ENCODE data around the gene ANXA2R. TPM values are rescaled to one million over a fixed set of nuclear protein-coding genes. Genes with fewer than 3 reads are reported as not detected.
A peak's percentile ranks its signal among the peaks of the same experiment; 100 is the strongest.

ANXA2R gene
- total and polyA plus RNA-seq, 9 donors = 0.69 to 1.6 (median 1.2) TPM

- H3K27me3 ChIP-seq (ENCODE audit: control insufficient read depth, insufficient read depth, low read length) = peaks cover 70% of the 10 kb centered on the region
- 1% methylated on average over 36 of the region's 40 CpGs for WGBS (ENCODE audit: insufficient coverage)
- H3K4me3 ChIP-seq (ENCODE audit: low read length) = peak overlapping the region; percentile 3
- H3K4me1 ChIP-seq (ENCODE audit: control insufficient read depth, insufficient read depth, low read length) = peaks cover 4% of the 10 kb centered on the region
- peak overlapping the region; percentile 9 for H3K27ac ChIP-seq (ENCODE audit: low read length)
- DNase-seq = no peak
- H3K9me3 ChIP-seq (replicated peaks; ENCODE audit: control insufficient read depth, low read depth, low read length) = no peaks in the 10 kb centered on the region
- H3K36me3 ChIP-seq (ENCODE audit: control insufficient read depth, insufficient read depth, low read length) = no peaks in the 10 kb centered on the region
Observed at GRCh38 chr5:43000111-43000840, 39.8 kb downstream of the ANXA2R start.

- WGBS (ENCODE audit: insufficient coverage) = 13% methylated on average over 6 of the region's 10 CpGs
- peaks cover 16% of the 10 kb centered on the region for H3K4me1 ChIP-seq (ENCODE audit: control insufficient read depth, insufficient read depth, low read length)
- peak overlapping the region; percentile 62 for H3K27ac ChIP-seq (ENCODE audit: low read length)
- peak; percentile 15 for DNase-seq
- no peaks in the 10 kb centered on the region for H3K9me3 ChIP-seq (replicated peaks; ENCODE audit: control insufficient read depth, low read depth, low read length)
- H3K4me3 ChIP-seq (ENCODE audit: low read length) = no peak overlapping the region
- H3K36me3 ChIP-seq (ENCODE audit: control insufficient read depth, insufficient read depth, low read length) = no peaks in the 10 kb centered on the region
- peaks cover 90% of the 10 kb centered on the region for H3K27me3 ChIP-seq (ENCODE audit: control insufficient read depth, insufficient read depth, low read length)
Observed at GRCh38 chr5:42995360-42995751, 44.8 kb downstream of the ANXA2R start.

DNA sequence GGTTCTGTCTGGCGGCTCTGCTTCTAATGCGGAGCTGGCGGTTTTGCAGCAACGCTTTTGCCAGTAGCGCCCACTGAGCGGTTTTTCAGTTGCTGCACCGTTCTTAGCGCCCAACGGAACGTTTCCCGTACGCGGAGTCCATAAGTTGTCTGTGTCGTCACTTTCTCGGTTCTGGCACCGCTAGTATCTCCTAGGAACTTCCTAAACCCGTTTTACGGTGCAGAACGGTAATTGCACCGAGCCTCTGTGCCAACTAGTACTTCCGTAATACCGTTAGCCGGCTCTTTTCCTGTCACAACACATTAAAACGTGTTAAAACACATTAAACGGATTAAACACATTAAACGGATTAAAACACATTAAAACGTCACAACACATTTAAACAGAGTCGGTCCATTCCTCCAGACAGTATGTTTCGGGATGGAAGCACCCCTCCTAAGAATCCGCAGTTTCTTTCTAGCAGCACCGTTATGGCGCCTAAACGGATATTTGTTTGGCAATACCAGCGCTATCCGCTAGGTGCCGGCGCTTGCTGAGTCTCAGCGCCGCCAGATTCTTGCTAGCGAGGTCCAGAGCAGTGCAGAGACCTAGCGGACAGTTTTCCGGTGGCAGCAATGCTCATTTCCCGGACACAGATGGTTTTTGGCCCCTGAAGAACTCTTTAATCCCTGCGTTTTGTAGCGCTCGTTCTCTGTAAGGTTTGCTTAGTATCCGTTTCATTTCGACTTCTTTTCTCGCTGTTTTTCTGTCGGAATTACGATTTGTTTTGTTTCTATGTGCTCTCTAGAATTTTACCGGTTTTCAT is 45.4 kb downstream of the ANXA2R start:
- DNase-seq = peak; percentile 95
- H3K27me3 ChIP-seq (ENCODE audit: control insufficient read depth, insufficient read depth, low read length) = peaks cover 90% of the 10 kb centered on the region
- no peaks in the 10 kb centered on the region for H3K36me3 ChIP-seq (ENCODE audit: control insufficient read depth, insufficient read depth, low read length)
- H3K4me3 ChIP-seq (ENCODE audit: low read length) = peak overlapping the region; percentile 18
- H3K9me3 ChIP-seq (replicated peaks; ENCODE audit: control insufficient read depth, low read depth, low read length) = no peaks in the 10 kb centered on the region
- peaks cover 14% of the 10 kb centered on the region for H3K4me1 ChIP-seq (ENCODE audit: control insufficient read depth, insufficient read depth, low read length)
- H3K27ac ChIP-seq (ENCODE audit: low read length) = peak overlapping the region; percentile 92
- 2% methylated on average over 42 of the region's 52 CpGs for WGBS (ENCODE audit: insufficient coverage)

GRCh38 chr5:42994246-42994554 is 45.9 kb downstream of the ANXA2R start:
- Histone ChIP-seq H3K9me3 (replicated peaks; ENCODE audit: control insufficient read depth, low read depth, low read length) (no peaks in the 10 kb centered on the region), H3K4me1 (ENCODE audit: control insufficient read depth, insufficient read depth, low read length) (peaks cover 14% of the 10 kb centered on the region), H3K4me3 (ENCODE audit: low read length) (peak overlapping the region; percentile 18), H3K27ac (ENCODE audit: low read length) (peak overlapping the region; percentile 92), H3K36me3 (ENCODE audit: control insufficient read depth, insufficient read depth, low read length) (no peaks in the 10 kb centered on the region), H3K27me3 (ENCODE audit: control insufficient read depth, insufficient read depth, low read length) (peaks cover 86% of the 10 kb centered on the region)
- 12% methylated on average over 5 of the region's 6 CpGs for WGBS (ENCODE audit: insufficient coverage)
- DNase-seq = no peak

DNA sequence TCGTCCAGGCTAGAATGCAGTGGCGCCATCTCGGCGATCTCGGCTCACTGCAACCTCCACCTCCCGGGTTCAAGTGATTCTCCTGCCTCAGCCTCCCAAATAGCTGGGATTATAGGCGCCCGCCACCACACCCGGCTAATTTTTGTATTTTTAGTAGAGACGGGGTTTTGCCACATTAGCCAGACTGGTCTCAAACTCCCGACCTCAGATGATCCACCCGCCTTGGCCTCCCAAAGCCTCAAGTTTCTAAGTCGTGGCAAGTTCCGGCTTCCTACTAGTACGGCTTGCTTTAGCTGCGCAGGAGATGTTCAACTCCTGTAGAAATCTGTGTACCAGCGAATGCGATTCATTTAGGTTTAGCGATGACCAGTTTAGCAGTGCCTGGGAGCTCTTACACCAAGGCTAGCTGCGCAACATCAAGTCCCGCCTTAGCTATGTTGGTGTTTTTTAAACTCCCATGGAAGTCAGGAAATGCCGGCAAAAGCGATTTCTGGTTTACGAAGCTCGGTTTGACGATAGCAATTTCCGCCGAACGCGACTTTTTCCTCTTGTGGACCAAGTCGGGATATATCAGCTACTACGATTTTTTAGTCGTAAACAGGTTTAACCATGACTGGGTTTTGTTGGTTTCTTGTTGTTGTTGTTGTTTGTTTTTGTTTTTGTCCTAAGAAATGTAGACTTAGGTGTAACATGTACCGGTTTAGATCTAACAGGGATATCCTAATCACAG is 46.4 kb downstream of the ANXA2R start:
- H3K4me1 ChIP-seq (ENCODE audit: control insufficient read depth, insufficient read depth, low read length) = peaks cover 14% of the 10 kb centered on the region
- H3K27me3 ChIP-seq (ENCODE audit: control insufficient read depth, insufficient read depth, low read length) = peaks cover 82% of the 10 kb centered on the region
- no peaks in the 10 kb centered on the region for H3K9me3 ChIP-seq (replicated peaks; ENCODE audit: control insufficient read depth, low read depth, low read length)
- peak; percentile 49 for DNase-seq
- WGBS (ENCODE audit: insufficient coverage) = 9% methylated on average over 22 of the region's 34 CpGs
- H3K4me3 ChIP-seq (ENCODE audit: low read length) = peak overlapping the region; percentile 18
- no peaks in the 10 kb centered on the region for H3K36me3 ChIP-seq (ENCODE audit: control insufficient read depth, insufficient read depth, low read length)
- H3K27ac ChIP-seq (ENCODE audit: low read length) = peak overlapping the region; percentile 92

- WGBS (ENCODE audit: insufficient coverage) = 1% methylated on average over 71 of the region's 71 CpGs
- Histone ChIP-seq H3K9me3 (replicated peaks; ENCODE audit: control insufficient read depth, low read depth, low read length) (peaks cover 2% of the 10 kb centered on the region), H3K27ac (ENCODE audit: low read length) (peak overlapping the region; percentile 92), H3K4me1 (ENCODE audit: control insufficient read depth, insufficient read depth, low read length) (peaks cover 14% of the 10 kb centered on the region), H3K27me3 (ENCODE audit: control insufficient read depth, insufficient read depth, low read length) (peaks cover 73% of the 10 kb centered on the region), H3K4me3 (ENCODE audit: low read length) (peak overlapping the region; percentile 41), H3K36me3 (ENCODE audit: control insufficient read depth, insufficient read depth, low read length) (no peaks in the 10 kb centered on the region)
- DNase-seq = peak; percentile 83
Observed at GRCh38 chr5:42992088-42992879, 47.8 kb downstream of the ANXA2R start.

- peak overlapping the region; percentile 92 for H3K27ac ChIP-seq (ENCODE audit: low read length)
- DNase-seq = no peak
- H3K27me3 ChIP-seq (ENCODE audit: control insufficient read depth, insufficient read depth, low read length) = peaks cover 78% of the 10 kb centered on the region
- H3K4me3 ChIP-seq (ENCODE audit: low read length) = peak overlapping the region; percentile 41
- peaks cover 14% of the 10 kb centered on the region for H3K4me1 ChIP-seq (ENCODE audit: control insufficient read depth, insufficient read depth, low read length)
- 44% methylated on average over 28 of the region's 36 CpGs for WGBS (ENCODE audit: insufficient coverage)
- H3K36me3 ChIP-seq (ENCODE audit: control insufficient read depth, insufficient read depth, low read length) = no peaks in the 10 kb centered on the region
- H3K9me3 ChIP-seq (replicated peaks; ENCODE audit: control insufficient read depth, low read depth, low read length) = peaks cover 2% of the 10 kb centered on the region
Observed at GRCh38 chr5:42991404-42992087, 48.6 kb downstream of the ANXA2R start.

- Histone ChIP-seq H3K4me3 (ENCODE audit: low read length) (peak overlapping the region; percentile 41), H3K36me3 (ENCODE audit: control insufficient read depth, insufficient read depth, low read length) (no peaks in the 10 kb centered on the region), H3K4me1 (ENCODE audit: control insufficient read depth, insufficient read depth, low read length) (peaks cover 14% of the 10 kb centered on the region), H3K27ac (ENCODE audit: low read length) (peak overlapping the region; percentile 92), H3K9me3 (replicated peaks; ENCODE audit: control insufficient read depth, low read depth, low read length) (peaks cover 2% of the 10 kb centered on the region), H3K27me3 (ENCODE audit: control insufficient read depth, insufficient read depth, low read length) (peaks cover 79% of the 10 kb centered on the region)
- 92% methylated on average over 3 of the region's 4 CpGs for WGBS (ENCODE audit: insufficient coverage)
- DNase-seq = no peak
Observed at GRCh38 chr5:42990892-42991291, 49.2 kb downstream of the ANXA2R start.

All from muscle of leg (tissue), 11 donors.